ENCODE measurements around the gene PNPLA1. TPM values are rescaled to one million over a fixed set of nuclear protein-coding genes. Genes with fewer than 3 reads are reported as not detected.

Gene PNPLA1
- total RNA-seq, 4 donors from 2014 or later: 26.7 to 54.2 (median 30.0) TPM

- H3K4me3 ChIP-seq (ENCODE audit: low read depth, poor library complexity, severe bottlenecking): no peak overlapping the region
- intact Hi-C loops (cut with DNase I; ENCODE audit: low total_unique reads): no loop called here
- no peak for DNase-seq (ENCODE audit: low spot score in 2 of 2)
- TF ChIP-seq, protein P1, sequence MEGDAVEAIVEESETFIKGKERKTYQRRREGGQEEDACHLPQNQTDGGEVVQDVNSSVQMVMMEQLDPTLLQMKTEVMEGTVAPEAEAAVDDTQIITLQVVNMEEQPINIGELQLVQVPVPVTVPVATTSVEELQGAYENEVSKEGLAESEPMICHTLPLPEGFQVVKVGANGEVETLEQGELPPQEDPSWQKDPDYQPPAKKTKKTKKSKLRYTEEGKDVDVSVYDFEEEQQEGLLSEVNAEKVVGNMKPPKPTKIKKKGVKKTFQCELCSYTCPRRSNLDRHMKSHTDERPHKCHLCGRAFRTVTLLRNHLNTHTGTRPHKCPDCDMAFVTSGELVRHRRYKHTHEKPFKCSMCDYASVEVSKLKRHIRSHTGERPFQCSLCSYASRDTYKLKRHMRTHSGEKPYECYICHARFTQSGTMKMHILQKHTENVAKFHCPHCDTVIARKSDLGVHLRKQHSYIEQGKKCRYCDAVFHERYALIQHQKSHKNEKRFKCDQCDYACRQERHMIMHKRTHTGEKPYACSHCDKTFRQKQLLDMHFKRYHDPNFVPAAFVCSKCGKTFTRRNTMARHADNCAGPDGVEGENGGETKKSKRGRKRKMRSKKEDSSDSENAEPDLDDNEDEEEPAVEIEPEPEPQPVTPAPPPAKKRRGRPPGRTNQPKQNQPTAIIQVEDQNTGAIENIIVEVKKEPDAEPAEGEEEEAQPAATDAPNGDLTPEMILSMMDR (IDR thresholded peaks at IDR 0.05): no peak
- no peak for TF ChIP-seq POLR2A (IDR thresholded peaks at IDR 0.05)
- WGBS, 2 donors: 71 to 87% methylated on average over 1 of the region's 1 CpG
Measured at GRCh38 chr6:36283608-36284007, 13.7 kb downstream of the PNPLA1 start.

- no peak overlapping the region for H3K4me3 ChIP-seq (ENCODE audit: low read depth, poor library complexity, severe bottlenecking)
- 92 to 96% methylated on average over 1 of the region's 1 CpG for WGBS, 2 donors
- DNase-seq (ENCODE audit: low spot score in 2 of 2): no peak
- no peak for TF ChIP-seq POLR2A (IDR thresholded peaks at IDR 0.05)
- TF ChIP-seq, protein P1 (IDR thresholded peaks at IDR 0.05): no peak
- intact Hi-C loops (cut with DNase I; ENCODE audit: low total_unique reads): no loop called here
Measured at GRCh38 chr6:36284359-36284758, 14.5 kb downstream of the PNPLA1 start.

- no peak overlapping the region for H3K4me3 ChIP-seq (ENCODE audit: low read depth, poor library complexity, severe bottlenecking)
- DNase-seq (ENCODE audit: low spot score in 2 of 2): no peak
- TF ChIP-seq, protein P1 (IDR thresholded peaks at IDR 0.05): no peak
- no peak for TF ChIP-seq POLR2A (IDR thresholded peaks at IDR 0.05)
- 22 to 30% methylated on average over 26 of the region's 26 CpGs for WGBS, 2 donors
- intact Hi-C loops (cut with DNase I; ENCODE audit: low total_unique reads): no loop called here
Measured at GRCh38 chr6:36285187-36285671, 15.4 kb downstream of the PNPLA1 start.

- intact Hi-C loops (cut with DNase I; ENCODE audit: low total_unique reads): no loop called here
- TF ChIP-seq, protein P1 (IDR thresholded peaks at IDR 0.05): no peak
- TF ChIP-seq POLR2A (IDR thresholded peaks at IDR 0.05): no peak
- H3K4me3 ChIP-seq (ENCODE audit: low read depth, poor library complexity, severe bottlenecking): no peak overlapping the region
- DNase-seq (ENCODE audit: low spot score in 2 of 2): no peak
- 81 to 83% methylated on average over 1 of the region's 1 CpG for WGBS, 2 donors
Measured at GRCh38 chr6:36285797-36286196, 15.9 kb downstream of the PNPLA1 start.

GRCh38 chr6:36286858-36287257 lies 17.0 kb downstream of the PNPLA1 start:
- 68 to 80% methylated on average over 5 of the region's 5 CpGs for WGBS, 2 donors

More at GRCh38 chr6:36286858-36287257, 17.0 kb downstream of the PNPLA1 start:
- H3K4me3 ChIP-seq (ENCODE audit: low read depth, poor library complexity, severe bottlenecking): no peak overlapping the region
- intact Hi-C loops (cut with DNase I; ENCODE audit: low total_unique reads): no loop called here
- DNase-seq (ENCODE audit: low spot score in 2 of 2): no peak
- TF ChIP-seq, protein P1 (IDR thresholded peaks at IDR 0.05): no peak
- TF ChIP-seq POLR2A (IDR thresholded peaks at IDR 0.05): no peak
